ENCODE data around the gene PDLIM1.

Gene PDLIM1

GRCh38 chr10:95326396-95326795 lies 35.6 kb upstream of the PDLIM1 start:
- no peak for TF ChIP-seq CTCF (IDR thresholded peaks at IDR 0.05; ENCODE audit: low read depth, low read length)
- no peak for DNase-seq (ENCODE audit: extremely low read depth, low read depth)

GRCh38 chr10:95325863-95326262 lies 35.1 kb upstream of the PDLIM1 start:
- DNase-seq (ENCODE audit: extremely low read depth, low read depth): no peak
- no peak for TF ChIP-seq CTCF (IDR thresholded peaks at IDR 0.05; ENCODE audit: low read depth, low read length)

GRCh38 chr10:95324436-95325268 lies 33.8 kb upstream of the PDLIM1 start:
- no peak for TF ChIP-seq CTCF (IDR thresholded peaks at IDR 0.05; ENCODE audit: low read depth, low read length)

GRCh38 chr10:95321554-95322301 lies 30.9 kb upstream of the PDLIM1 start:
- no peak for DNase-seq (ENCODE audit: extremely low read depth, low read depth)
- TF ChIP-seq CTCF (IDR thresholded peaks at IDR 0.05; ENCODE audit: low read depth, low read length): no peak

More at GRCh38 chr10:95324436-95325268, 33.8 kb upstream of the PDLIM1 start:
- DNase-seq (ENCODE audit: extremely low read depth, low read depth): no peak

- DNase-seq (ENCODE audit: extremely low read depth, low read depth): no peak
- no peak for TF ChIP-seq CTCF (IDR thresholded peaks at IDR 0.05; ENCODE audit: low read depth, low read length)
These were observed 28.4 kb upstream of the PDLIM1 start for GRCh38 chr10:95319239-95319638.

- no peak for TF ChIP-seq CTCF (IDR thresholded peaks at IDR 0.05; ENCODE audit: low read depth, low read length)
- no peak for DNase-seq (ENCODE audit: extremely low read depth, low read depth)
These were observed 24.7 kb upstream of the PDLIM1 start for GRCh38 chr10:95315509-95315908.

Data from AG09319 (cell line).